AG04450 (cell line): ENCODE data around the gene DOC2A. TPM values are rescaled to one million over a fixed set of nuclear protein-coding genes. Genes with fewer than 3 reads are reported as not detected.

Experiments
- CTCF ChIA-PET: fragments of 300-600, 350-600 bp; formaldehyde crosslinking; extraction: SDS; loops from one replicate; lab custom pipeline; 2022; ENCODE audit warnings: antibody characterized with exemption, inconsistent platforms; lab: Charles Lee
- POLR2A ChIA-PET: fragments of 350-600 bp; formaldehyde crosslinking; extraction: SDS; loops from one replicate; lab custom pipeline; 2021; ENCODE audit warnings: antibody characterized with exemption, inconsistent platforms; lab: Yijun Ruan, JAX
- DNase-seq: peaks from one replicate; pipeline ENCODE4 v3.0.0-alpha.2; 2011; ENCODE audit warnings: low read depth, low spot score
- H3K27ac ChIP-seq: one replicate; pipeline ENCODE4 v1.5.1; 2012; ENCODE audit warnings: low read depth, low read length, control low read depth
- H3K27me3 ChIP-seq: one replicate; pipeline ENCODE4 v1.6.0; 2012; ENCODE audit warnings: low read length; ENCODE audit not compliant: control insufficient read depth, insufficient read depth
- H3K4me3 ChIP-seq: 2 replicates; pipeline ENCODE4 v1.5.1; 2011; ENCODE audit warnings: mild to moderate bottlenecking, low read depth, low read length, control low read depth
- H3K9me3 ChIP-seq: 2 replicates; pipeline ENCODE4 v1.5.1; 2012; ENCODE audit warnings: low read length; ENCODE audit not compliant: control insufficient read depth, insufficient read depth
- CTCF ChIP-seq: IDR thresholded peaks from 2 replicates; pipeline ENCODE4 v1.5.1; 2011; ENCODE audit warnings: low read depth, low read length, control low read depth, inconsistent platforms
- polyA plus RNA-seq: library from polyadenylated mRNA; depleted of rRNA; stranded (reverse); fragments of >200 nt; gene quantifications from 2 replicates; pipeline ENCODE4 v1.2.3, GENCODE V29; 2011

The DOC2A gene
- polyA plus RNA-seq, 1 experiment: 0.22 TPM

- CTCF ChIA-PET: interaction anchor here (0.5 to 2.6 kb wide), 2 partner anchors 9 to 12 kb away, joined by 9 to 26 read pairs; no protein-coding TSS in a partner anchor
- DNase-seq: no peak
- POLR2A ChIA-PET: no interaction called here
- Histone ChIP-seq H3K9me3 (no peaks in the 10 kb centered on the region; the same call in 1 of the 2 replicates), H3K4me3 (no peak overlapping the region), H3K27me3 (peaks cover 44% of the 10 kb centered on the region), H3K27ac (no peak overlapping the region)
- TF ChIP-seq CTCF: no peak
Observed at GRCh38 chr16:30033270-30033669, 22.4 kb upstream of the DOC2A start.

- no peak for DNase-seq
- Histone ChIP-seq H3K27ac (no peak overlapping the region), H3K27me3 (peaks cover 49% of the 10 kb centered on the region), H3K9me3 (no peaks in the 10 kb centered on the region; the same call in 1 of the 2 replicates), H3K4me3 (no peak overlapping the region)
- peak; percentile 84 for TF ChIP-seq CTCF
- CTCF ChIA-PET: interaction anchor here (0.6 to 2.6 kb wide), 16 partner anchors 9 to 562 kb away, joined by 3 to 26 read pairs (median 4); partner anchors contain the start of genes C16orf92 and SEZ6L2
- POLR2A ChIA-PET: interaction anchor here (0.7 kb wide), 2 partner anchors 21 to 714 kb away, joined by 3 to 8 read pairs; a partner anchor contains a TSS
Observed at GRCh38 chr16:30032083-30032819, 21.4 kb upstream of the DOC2A start.

- no peaks in the 10 kb centered on the region; the same call in 1 of the 2 replicates for H3K9me3 ChIP-seq
- TF ChIP-seq CTCF: no peak
- no peak overlapping the region for H3K27ac ChIP-seq
- ChIA-PET POLR2A (interaction anchor here (0.7 kb wide), 1 partner anchor 21 kb away, joined by 3 read pairs; a partner anchor contains a TSS), CTCF (interaction anchor here (0.6 to 2.6 kb wide), 12 partner anchors 11 to 381 kb away, joined by 3 to 26 read pairs (median 4); partner anchors contain the start of gene SEZ6L2)
- H3K27me3 ChIP-seq: peaks cover 56% of the 10 kb centered on the region
- no peak for DNase-seq
- H3K4me3 ChIP-seq: peak overlapping the region; percentile 17; the same call in 1 of the 2 replicates
Observed at GRCh38 chr16:30031477-30031918, 20.7 kb upstream of the DOC2A start.

- H3K9me3 ChIP-seq: no peaks in the 10 kb centered on the region; the same call in 1 of the 2 replicates
- ChIA-PET CTCF (interaction anchor here (0.6 to 2.6 kb wide), 8 partner anchors 11 to 330 kb away, joined by 3 to 26 read pairs (median 6); partner anchors contain the start of gene SEZ6L2), POLR2A (interaction anchor here (0.6 kb wide), 1 partner anchor 85 kb away, joined by 6 read pairs; no protein-coding TSS in a partner anchor)
- no peak for DNase-seq
- peaks cover 57% of the 10 kb centered on the region for H3K27me3 ChIP-seq
- TF ChIP-seq CTCF: no peak
- peak within 1 kb of the TSS; percentile 17 for H3K4me3 ChIP-seq
- H3K27ac ChIP-seq: no peak within 1 kb of the TSS
Observed at GRCh38 chr16:30030841-30031413, 20.1 kb upstream of the DOC2A start, which contains the start of gene TLCD3B. TLCD3B (minus strand) TSS chr16:30031271; CDS start chr16:30030527, 744 bp downstream.
